ENCODE measurements around the gene TMEM196. TPM values are rescaled to one million over a fixed set of nuclear protein-coding genes. Genes with fewer than 3 reads are reported as not detected.

Gene TMEM196
- total and polyA plus RNA-seq, 2 experiments from 2014 or later = 0.11 TPM; not detected in 1

- Mint-ChIP-seq H3K36me3 (ENCODE audit: low read depth) (no peaks in the 10 kb centered on the region), H3K9me3 (no peaks in the 10 kb centered on the region), H3K27ac (no peak overlapping the region), H3K4me1 (peaks cover 9% of the 10 kb centered on the region; the same call in 2 of the 3 replicates), H3K4me3 (no peak overlapping the region), H3K27me3 (ENCODE audit: insufficient read depth, low read depth, poor library complexity) (peaks cover 3% of the 10 kb centered on the region)
- no peaks in the 10 kb centered on the region for H3K36me3 ChIP-seq (ENCODE audit: insufficient read depth)
- H3F3A ChIP-seq (replicated peaks; ENCODE audit: low read depth) = no peaks in the 10 kb centered on the region
- H3K4me1 ChIP-seq (ENCODE audit: insufficient read depth) = no peaks in the 10 kb centered on the region
- no peak overlapping the region for H3K27ac ChIP-seq (ENCODE audit: low read depth)
- no peaks in the 10 kb centered on the region for H4K20me1 ChIP-seq (replicated peaks; ENCODE audit: insufficient read depth)
- peak; percentile 69 for DNase-seq (ENCODE audit: low spot score)
- H3K79me2 ChIP-seq (replicated peaks; ENCODE audit: insufficient read depth) = peaks cover under 1% of the 10 kb centered on the region; the same call in 1 of the 2 replicates
- no peaks in the 10 kb centered on the region for H3K9me2 ChIP-seq (ENCODE audit: insufficient read depth)
- no peak overlapping the region for H3K4me3 ChIP-seq
- H3K27me3 ChIP-seq (ENCODE audit: insufficient read depth) = no peaks in the 10 kb centered on the region
- H3K4me2 ChIP-seq = no peak overlapping the region
- ATAC-seq = no peak
- TF ChIP-seq CTCF (conservative IDR thresholded peaks at IDR 0.05; ENCODE audit: low read depth in 2 of 2) (peak; percentile 56 to 73), CREB1 (CRISPR knock-in tag; IDR thresholded peaks at IDR 0.05; ENCODE audit: low read depth) (no peak)
- no peak overlapping the region for H2AFZ ChIP-seq
Measured at GRCh38 chr7:19713676-19714075, 59.7 kb downstream of the TMEM196 start.

GRCh38 chr7:19709249-19709578 lies 64.2 kb downstream of the TMEM196 start:
- H3K79me2 ChIP-seq (replicated peaks; ENCODE audit: insufficient read depth) = peaks cover 44% of the 10 kb centered on the region
- no peaks in the 10 kb centered on the region for H3F3A ChIP-seq (replicated peaks; ENCODE audit: low read depth)
- H2AFZ ChIP-seq = peak overlapping the region; percentile 93
- H4K20me1 ChIP-seq (replicated peaks; ENCODE audit: insufficient read depth) = peaks cover 7% of the 10 kb centered on the region; the same call in 1 of the 2 replicates
- H3K4me1 ChIP-seq (ENCODE audit: insufficient read depth) = peaks cover 19% of the 10 kb centered on the region
- ATAC-seq = no peak
- no peaks in the 10 kb centered on the region for H3K36me3 ChIP-seq (ENCODE audit: insufficient read depth)
- DNase-seq (ENCODE audit: low spot score) = no peak
- H3K27me3 Mint-ChIP-seq (ENCODE audit: insufficient read depth, low read depth, poor library complexity) = peaks cover 3% of the 10 kb centered on the region
- peaks cover 33% of the 10 kb centered on the region for H3K4me1 Mint-ChIP-seq
- H3K36me3 Mint-ChIP-seq (ENCODE audit: low read depth) = no peaks in the 10 kb centered on the region
- peak overlapping the region; percentile 99 for H3K4me3 Mint-ChIP-seq
- no peak overlapping the region for H3K4me3 ChIP-seq
- 0 out of 2 replicates have a peak overlapping the region, but pooled peaks have one; percentile 39 for H3K27ac Mint-ChIP-seq
- H3K27me3 ChIP-seq (ENCODE audit: insufficient read depth) = no peaks in the 10 kb centered on the region
- no peaks in the 10 kb centered on the region for H3K9me3 Mint-ChIP-seq
- H3K9me2 ChIP-seq (ENCODE audit: insufficient read depth) = no peaks in the 10 kb centered on the region
- H3K27ac ChIP-seq (ENCODE audit: low read depth) = no peak overlapping the region
- H3K4me2 ChIP-seq = no peak overlapping the region
- TF ChIP-seq ZNF331 (CRISPR knock-in tag; IDR thresholded peaks at IDR 0.05; ENCODE audit: low read depth) (no peak), REST (IDR thresholded peaks at IDR 0.05; ENCODE audit: unreplicated experiment) (no peak), POLR2AphosphoS5 (IDR thresholded peaks at IDR 0.05; ENCODE audit: low read depth) (no peak), ZNF114 (CRISPR knock-in tag; IDR thresholded peaks at IDR 0.05) (no peak), ZNF462 (CRISPR knock-in tag; IDR thresholded peaks at IDR 0.05) (no peak), STAT1 (IDR thresholded peaks at IDR 0.05; ENCODE audit: unreplicated experiment) (no peak), EZH2 (IDR thresholded peaks at IDR 0.05; ENCODE audit: low read depth, unreplicated experiment) (no peak)
- TF ChIP-seq, protein P1, sequence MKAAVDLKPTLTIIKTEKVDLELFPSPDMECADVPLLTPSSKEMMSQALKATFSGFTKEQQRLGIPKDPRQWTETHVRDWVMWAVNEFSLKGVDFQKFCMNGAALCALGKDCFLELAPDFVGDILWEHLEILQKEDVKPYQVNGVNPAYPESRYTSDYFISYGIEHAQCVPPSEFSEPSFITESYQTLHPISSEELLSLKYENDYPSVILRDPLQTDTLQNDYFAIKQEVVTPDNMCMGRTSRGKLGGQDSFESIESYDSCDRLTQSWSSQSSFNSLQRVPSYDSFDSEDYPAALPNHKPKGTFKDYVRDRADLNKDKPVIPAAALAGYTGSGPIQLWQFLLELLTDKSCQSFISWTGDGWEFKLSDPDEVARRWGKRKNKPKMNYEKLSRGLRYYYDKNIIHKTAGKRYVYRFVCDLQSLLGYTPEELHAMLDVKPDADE (IDR thresholded peaks at IDR 0.05) = no peak

Measured in GM23338 (cell line).